Activated T-cell treated with anti-CD3 and anti-CD28 coated beads, Interleukin-2, amount 50 U/mL, for 48 hours (primary cell): ENCODE measurements around the gene VPS36.
A peak's percentile ranks its signal among the peaks of the same experiment; 100 is the strongest.
"Not testable (repeated sequence)": the region's sequence is repeated elsewhere in the genome, so short reads cannot be mapped to it uniquely, and the experiment has no call there.

Experiments
- DNase-seq, 2 experiments: peaks; one replicate each; pipeline ENCODE4 v3.0.0-alpha.2; 2020

VPS36 gene, protein sequence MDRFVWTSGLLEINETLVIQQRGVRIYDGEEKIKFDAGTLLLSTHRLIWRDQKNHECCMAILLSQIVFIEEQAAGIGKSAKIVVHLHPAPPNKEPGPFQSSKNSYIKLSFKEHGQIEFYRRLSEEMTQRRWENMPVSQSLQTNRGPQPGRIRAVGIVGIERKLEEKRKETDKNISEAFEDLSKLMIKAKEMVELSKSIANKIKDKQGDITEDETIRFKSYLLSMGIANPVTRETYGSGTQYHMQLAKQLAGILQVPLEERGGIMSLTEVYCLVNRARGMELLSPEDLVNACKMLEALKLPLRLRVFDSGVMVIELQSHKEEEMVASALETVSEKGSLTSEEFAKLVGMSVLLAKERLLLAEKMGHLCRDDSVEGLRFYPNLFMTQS

DNA sequence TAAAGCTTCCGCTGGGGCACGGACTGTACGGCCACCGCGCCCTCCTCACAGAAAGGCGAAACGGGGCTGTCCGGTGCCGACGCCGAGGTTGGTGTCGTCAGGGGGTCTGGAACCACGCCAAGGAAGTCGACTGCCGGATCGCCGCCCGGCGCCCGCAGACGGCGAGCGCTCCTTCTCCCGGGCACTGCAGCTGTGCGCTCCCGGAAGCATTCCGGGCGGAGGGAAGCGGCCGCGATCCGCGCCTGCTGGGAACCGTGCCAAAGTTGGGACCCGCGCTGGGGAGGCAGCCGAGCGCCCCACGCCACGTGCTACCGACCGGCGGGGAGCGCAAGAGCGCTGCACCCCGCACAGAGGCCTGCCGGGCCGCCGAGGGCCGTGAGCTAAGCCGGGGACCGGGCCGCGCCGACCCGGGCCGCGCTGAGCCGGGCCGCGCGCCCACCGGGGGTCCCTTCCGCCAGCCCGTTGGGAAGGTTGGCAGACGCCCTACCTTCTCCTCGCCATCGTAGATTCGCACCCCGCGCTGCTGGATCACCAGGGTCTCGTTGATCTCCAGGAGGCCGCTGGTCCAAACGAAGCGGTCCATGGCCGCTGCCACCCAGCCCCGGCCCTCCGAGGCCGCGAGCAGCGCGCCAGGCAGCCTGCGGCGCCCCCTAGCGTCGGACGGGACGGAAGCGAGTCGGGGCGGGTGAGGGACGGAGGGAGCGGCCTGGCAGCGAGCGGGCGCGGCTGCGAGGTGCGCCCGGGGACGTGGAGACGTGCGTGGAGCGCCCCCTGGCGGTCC is at the start of gene VPS36:
TSS of gene VPS36 (minus strand) at position 623 of the 781 bp plus-strand sequence. CDS start at position 583, 40 bp downstream.
- DNase-seq: peak; percentile 96 to 97

DNA sequence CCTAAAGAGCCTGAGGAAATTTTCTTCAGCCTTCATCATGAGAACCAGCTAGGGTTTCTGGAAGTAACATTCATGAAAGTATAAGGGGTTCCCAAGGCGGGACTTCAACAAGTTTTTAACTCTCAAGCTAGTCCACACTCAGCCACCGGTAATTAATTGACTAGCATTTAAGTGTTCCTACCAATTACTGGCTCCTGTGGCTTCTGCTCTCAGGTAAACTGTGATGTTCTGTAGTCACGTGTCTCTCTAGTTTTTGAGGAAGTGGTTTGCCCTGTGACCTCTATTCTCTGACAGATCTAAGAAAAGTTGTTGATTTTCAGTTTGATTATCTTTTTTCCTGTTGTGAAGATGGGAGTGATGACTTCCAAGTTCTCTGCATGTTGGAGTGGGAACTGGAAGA is 47.5 kb upstream of the VPS36 start:
- DNase-seq: not testable (repeated sequence)

DNA sequence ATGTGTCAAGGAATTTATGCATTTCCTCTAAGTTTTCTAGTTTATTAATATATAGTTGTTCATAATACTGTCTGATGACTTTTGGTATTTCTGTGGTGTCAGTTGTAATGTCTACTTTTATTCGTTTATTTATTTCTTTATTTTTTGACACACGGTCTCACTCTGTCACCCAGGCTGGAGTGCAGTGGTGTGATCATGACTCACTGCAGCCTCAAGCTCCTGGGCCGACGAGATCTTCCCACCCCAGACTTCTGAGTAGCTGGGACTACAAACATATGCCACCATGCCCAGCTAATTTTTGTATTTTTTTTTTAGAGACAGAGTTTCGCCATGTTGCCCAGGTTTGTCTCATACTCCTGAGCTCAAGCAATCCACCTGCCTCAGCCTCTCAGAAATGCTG is 43.8 kb upstream of the VPS36 start:
- not testable (repeated sequence) for DNase-seq

DNA sequence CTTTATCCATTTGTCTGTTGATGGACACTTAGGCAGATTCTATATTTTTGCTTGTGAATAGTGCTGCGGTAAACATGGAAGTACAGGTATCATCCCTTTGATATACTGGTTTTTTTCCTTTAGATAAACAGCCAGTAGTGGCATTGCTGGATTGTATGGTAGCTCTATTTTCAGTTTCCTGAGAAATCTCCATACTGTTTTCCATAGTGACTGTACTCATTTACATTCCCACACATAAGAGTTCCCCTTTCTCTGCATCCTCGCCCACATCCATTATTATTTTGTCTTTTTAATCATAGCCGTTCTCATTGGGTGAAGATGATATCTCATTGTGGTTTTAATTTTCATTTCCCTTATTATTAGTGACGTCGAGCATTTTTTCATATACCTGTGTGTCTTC is 40.6 kb upstream of the VPS36 start:
- DNase-seq: not testable (repeated sequence)

DNA sequence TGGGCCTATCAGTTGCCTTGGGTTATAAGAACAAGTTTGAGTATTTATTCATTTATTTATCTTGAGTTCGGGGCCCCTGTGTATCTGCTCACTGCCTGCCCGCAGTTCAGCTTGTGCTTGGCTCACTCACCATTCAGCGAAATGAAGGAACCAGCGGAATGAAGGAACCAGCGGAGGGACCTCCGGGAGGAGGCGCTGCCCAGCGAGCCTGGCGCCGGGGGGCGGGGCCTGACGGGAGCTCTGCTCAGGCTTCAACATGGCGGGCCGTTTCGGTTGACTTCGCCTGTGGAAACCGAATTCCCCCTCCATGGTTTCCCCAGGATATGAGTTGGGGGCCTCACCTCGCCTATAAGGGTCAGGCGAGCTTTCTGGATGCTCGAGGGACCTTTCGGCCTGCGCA is 38.3 kb upstream of the VPS36 start:
- DNase-seq: not testable (repeated sequence)

DNA sequence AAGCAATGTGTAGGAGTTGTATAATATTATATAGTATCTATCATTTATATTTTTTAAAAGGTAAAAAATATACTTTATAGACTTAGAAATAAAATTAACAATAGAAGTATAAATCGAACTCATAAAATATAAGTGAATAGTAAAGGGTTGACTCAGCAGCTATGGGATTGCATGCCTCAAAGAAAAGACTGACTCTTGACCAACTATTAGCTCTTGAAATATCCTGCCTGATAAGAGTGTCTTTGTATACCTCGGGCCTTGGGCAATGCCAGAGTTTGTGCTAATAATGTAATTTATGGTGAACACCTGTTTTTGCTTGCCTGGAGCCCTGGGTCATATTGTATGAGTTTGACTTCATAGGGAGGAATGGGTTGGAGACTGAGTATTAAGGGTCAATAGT is 36.6 kb upstream of the VPS36 start:
- not testable (repeated sequence) for DNase-seq

DNA sequence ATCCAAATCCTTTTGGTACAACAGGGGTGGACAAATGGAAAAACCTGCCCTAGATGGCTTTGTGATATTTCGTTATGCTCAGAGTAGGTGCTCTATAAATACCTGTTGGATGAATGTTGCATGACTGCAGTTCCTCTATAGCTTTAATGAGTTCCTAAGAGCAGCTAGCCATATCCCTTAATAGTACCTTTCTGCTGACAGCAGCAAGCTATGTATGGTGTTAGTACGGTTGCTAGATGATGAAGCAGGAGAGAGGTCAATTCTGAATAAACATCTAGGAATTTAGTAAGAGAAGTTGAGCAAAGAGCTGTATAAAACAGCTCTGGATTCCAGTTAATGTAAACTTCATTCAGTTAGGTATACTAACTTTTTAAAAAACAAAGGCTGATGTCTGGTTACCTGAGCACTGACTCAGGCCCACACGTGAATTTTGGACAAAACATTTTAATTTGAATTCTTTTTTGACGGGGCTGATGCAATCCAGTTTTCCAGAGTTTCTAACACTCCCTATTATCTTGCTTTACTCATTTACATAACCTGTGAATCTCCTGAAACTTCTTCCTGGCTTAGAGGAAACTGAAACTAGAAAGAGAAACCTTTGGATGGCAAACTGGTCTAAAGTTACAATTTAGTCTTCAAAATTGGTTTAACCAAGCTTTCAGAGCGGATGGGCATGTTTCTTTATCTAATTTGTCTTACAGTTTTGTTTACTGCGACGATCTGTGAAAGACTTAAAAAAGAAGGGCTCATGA is 30.4 kb upstream of the VPS36 start:
- not testable (repeated sequence) for DNase-seq

DNA sequence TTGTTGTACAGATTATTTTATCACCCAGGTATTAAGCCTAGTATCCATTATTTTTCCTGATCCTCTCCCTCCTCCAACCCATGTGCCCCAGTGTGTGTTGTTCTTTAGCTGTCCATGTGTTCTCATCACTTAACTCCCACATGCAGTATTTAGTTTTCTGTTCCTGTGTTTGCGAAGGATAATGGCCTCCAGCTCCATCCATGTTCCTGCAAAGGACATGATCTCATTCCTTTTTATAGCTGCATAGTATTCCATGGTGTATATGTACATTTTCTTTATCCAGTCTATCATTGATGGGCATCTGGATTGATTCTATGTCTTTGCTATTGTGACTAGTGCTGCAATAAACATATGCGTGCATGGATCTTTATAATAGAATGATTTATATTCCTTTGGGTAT is 18.1 kb upstream of the VPS36 start:
- DNase-seq: not testable (repeated sequence)

DNA sequence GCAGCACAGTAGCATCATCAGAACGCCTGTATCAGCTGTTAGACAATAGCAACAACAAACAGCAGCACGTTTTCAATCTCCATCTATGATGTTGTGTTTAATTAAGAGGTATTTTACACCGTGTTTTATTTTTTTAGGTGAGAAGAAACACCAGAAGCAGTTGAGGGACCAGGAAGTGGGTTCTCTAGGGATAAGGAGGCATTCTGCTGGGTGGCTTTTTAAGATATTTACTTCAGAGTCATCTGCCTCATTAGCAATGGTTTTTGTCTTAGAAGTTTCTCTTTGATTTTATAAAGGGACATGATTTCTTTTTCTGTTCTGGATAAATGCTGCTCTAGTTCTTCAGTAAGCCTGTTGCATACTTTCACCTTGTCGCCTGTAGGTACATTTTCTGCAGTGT is 13.1 kb upstream of the VPS36 start:
- DNase-seq: no peak

DNA sequence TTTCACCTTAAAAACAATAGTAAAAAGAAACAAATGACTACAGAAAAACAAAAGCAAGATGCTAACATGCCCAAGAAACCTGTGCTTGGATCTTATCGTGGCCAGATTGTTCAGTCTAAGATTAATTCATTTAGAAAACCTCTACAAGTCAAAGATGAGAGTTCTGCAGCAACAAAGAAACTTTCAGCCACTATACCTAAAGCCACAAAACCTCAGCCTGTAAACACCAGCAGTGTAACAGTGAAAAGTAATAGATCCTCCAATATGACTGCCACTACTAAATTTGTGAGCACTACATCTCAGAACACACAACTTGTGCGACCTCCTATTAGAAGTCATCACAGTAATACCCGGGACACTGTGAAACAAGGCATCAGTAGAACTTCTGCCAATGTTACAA is 10.8 kb upstream of the VPS36 start:
- no peak for DNase-seq

DNA sequence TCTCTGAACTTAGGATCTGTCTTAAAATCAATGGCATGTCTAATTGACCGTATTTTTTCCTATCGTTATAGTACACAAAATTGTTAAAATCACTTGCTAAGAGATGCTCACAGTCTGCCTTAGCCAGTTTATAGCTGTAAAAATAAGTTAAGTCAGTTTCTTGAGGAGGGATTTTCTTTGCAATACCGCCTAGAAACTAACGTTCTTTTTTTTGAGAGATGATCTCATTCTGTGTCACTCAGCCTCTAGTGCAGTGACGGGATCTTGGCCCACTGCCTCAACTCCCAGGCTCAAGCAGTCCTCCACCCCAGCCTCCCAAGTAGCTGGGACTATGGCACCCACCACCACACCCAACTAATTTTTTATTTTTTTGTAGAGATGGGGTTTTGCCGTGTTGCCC is 9.2 kb upstream of the VPS36 start:
- DNase-seq: no peak

DNA sequence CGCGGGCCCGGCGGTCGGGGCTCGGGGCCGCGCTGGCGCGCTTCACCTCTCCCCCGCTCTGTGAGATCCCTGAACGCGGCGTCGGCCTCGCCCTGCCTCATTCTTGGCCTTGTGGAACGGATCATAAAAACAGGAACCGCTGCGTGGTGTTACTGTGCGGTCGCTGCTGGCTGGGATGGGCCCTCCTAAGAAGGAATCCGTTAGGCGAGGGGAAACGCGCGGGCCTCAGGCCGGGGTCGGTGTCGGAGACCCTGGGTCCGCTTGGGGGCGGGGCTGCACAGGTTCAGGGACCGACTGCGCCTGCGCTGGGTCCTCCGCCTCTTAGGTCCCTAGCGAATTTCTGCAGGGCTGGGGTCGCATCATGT is 5.2 kb upstream of the VPS36 start:
- peak; percentile 83 to 86 for DNase-seq

DNA sequence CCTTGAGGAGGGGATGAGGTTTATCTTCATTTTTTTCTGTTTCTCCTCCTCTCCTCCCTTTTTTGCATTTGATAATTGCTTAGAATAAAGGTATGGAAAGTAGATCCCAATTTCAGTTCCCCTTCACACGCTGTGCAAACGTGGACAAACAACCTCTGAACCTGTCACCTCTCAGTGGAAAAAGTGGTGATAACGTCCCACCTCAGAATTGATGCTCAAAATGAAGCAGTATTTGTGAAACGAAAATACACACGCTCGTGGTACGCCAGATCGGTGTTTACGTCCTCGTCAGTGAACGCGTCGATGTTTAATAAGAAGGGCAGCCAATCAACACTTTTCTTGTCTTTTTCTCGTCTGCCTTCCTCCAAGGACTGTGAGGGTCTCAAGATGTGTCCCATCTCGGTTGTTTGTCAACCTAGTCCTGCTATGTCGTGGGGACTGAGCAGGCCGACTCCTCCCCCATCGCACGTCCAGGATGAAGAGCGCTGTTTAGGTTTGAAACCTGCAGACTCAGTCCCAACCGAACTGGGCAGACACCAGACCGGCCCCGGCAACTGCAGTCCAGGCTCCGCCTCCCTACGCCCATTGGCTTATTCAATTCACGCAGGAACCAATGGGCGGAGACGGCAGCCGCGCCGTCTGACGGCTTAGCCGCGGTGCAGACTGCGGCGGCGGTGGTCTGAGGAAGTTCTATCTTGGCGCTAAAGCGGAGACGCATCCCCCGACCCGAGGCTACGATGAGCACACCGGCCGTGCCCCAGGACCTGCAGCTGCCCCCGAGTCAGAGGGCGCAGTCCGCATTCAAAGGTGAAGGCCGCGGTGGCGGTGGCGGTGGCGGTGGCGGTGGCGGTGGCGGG is 4.6 kb upstream of the VPS36 start, which contains the start of gene CKAP2:
TSS of gene CKAP2 (plus strand) at position 659 of the 857 bp plus-strand sequence. CDS start at position 738, 79 bp downstream.
- DNase-seq: peak; percentile 94 to 96

DNA sequence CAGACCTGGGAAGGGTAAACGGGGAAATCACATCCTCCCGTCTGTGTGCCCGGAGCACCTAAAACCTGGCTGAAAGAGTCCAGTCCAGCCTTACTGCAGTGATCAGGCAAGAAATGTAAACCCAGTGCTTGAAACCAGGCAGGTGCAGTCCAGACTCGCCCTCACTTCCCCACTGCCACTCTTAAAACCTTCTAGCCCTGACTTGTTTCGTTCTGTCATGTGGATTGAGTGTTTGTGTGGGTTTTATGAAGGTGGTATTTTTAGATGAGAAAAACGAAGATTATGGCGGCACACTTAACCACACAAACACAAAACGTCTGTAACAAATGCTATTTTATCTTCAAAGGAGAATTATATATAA is 4.0 kb upstream of the VPS36 start:
- peak in 1 of 2 experiments; percentile 32 for DNase-seq

DNA sequence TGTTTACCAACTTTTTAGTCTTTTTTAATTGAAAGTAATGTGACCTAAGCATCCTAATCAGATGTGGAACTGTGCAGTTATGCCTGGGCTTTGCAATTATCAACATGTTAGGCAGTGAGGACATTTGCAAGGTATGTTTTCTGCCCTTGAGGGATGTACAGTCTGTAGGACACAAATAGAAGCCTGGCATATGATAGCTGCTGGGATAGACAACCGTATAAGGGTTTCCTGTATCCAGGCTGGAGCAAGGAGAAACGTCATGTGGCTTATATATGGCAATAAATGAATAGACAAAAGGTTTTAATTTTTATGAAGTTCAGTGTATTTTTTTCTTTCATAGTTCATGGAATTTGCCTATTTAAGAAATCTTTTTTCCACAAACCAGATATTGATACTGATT is 2.0 kb upstream of the VPS36 start:
- no peak for DNase-seq

DNA sequence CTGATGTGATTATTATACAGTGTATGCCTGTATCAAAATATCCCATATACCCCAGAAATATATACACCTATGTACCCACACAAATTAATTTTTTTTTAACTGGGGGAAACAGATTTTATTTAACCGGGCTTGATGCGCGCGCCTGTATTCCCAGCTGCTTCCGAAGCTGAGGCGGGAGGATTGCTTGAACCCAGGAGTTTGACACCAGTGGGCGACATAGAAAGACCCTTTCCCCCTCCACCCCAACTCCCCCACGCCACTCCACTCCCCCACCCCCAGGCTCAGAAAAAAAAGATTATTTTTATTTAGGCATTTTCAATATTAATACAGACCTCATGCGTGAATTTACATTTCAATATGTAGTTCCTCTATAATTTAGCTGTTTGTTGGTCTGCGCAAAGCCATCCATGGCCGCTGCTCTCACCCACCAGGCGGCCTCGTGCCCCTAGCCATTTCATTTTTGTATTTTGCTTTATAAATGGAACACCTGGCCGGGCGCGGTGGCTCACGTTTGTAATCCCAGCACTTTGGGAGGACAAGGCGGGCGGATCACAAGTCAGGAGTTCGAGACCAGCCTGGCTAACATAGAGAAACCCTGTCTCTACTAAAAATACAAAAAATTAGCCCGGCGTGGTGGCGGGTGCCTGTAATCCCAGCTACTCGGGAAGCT is 836 bp upstream of the VPS36 start:
- no peak for DNase-seq

DNA sequence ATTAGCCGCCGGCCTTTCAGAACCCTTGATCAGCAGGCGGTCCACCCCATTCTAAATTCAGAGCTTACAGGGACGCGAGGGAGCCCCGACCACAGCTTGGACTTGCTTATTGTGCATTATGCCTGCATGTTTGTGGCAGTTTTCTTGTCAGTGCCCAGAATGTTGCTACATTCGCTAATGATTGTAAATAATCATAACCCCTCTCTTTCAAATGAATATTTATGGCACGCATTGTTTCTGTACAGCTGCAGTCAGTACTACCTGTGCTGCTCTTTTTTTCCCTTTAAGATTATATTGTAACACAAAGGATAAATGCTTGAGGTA is 321 bp upstream of the VPS36 start:
- no peak for DNase-seq

DNA sequence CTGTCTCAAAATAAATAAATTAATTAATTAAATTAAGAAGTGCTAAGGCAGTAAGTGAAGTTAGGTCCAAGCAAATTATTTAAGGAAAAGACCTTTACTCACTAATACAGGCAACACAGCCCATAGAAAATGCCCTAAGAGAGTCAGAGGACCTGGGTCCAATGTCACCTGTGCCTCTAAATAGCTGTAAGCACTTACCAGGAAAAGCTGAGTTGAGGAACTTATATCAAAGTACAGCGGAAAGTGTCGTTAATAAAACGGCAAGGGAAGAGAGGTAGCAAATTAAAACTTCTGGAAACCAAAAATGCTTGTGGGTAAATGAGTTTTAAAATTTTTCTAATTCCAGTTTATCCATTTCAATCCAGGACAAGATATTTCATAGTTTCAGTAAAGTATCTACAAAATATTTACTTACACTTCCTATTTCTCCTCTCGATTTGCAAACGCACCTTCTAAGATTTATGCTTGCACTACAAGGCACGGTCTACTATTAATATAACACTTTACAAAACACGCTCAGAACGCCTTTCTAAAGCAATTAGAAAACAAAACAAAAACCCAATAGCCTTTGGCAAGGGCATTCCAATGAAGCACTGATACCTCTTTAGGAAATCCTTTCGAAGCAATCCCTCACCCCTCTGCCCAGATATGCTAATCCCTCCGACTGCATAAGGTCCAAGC is 963 bp downstream of the VPS36 start:
- no peak for DNase-seq

DNA sequence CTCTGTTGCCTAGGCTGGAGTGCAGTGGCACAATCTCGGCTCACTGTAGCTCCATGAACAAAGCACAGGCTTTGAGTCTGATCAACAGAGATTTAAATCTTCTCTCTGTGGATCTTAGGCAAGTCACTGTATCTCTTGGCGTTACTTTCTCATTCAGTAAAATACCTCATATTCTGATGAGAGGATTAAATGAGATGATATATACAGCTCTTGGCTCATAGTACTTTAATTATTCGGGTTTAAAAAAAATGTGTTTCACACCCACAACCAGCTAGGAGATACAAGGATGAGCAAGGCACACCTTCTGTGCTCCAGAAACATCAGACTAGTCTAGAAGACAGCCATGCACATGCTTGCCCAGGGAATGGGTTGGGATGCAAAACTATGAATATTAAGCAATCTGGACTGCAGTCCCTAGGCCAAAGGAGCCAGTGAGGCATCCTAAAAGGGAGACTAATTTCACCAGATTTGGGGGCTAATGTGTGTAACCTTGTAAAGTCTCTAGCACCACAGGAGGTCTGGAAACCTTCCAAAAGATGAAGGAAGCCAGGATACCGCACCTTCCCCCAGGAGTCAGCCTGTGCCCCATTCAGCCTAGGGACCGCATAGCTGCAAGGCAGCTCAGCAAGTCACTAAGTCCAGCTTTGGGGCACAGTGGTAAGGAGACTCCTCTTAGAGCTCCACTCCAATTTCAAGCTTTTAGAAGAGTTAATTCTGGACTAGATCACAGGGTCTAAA is 2.5 kb downstream of the VPS36 start:
- DNase-seq: no peak

DNA sequence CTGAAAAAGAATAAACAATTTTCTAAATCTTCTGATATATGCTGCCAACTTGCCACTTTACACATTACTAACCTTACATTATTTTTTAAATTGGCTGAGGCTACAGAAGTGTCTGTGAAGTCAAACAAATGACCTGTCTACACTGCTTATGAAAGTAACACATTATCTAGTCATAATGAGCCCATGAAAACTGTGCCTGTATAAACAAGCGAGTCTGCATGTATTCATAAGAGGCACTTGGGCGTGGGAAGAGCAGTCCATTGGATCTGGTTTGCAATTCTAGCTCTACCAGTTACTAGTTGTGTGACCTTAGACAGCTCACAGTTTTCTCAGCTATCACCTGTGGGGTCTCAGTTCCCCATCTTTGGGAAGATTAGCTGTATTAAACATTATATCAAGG is 3.1 kb downstream of the VPS36 start:
- peak in 1 of 2 experiments; percentile 24 for DNase-seq

DNA sequence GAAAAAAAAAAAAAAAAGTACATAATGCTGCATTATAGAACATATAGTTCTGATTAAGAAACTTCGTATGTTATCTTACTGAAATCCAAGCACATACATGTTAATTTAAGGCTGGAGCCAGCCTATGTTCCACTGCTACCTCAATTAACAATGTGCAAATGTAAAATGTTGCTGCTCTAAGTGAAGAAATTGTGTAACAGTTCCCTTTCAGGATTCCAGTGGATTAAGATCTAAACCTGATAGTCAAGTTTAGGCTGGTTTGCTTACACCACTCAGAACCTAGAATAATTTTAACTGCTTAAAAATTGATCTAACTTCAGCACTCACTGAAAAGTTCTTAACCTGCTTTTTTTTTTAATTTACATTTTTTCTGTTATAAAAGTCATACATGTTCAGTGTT is 4.2 kb downstream of the VPS36 start:
- DNase-seq: no peak
